Body of pancreas (tissue), 4 donors: ENCODE measurements around the gene SLC25A46. TPM values are rescaled to one million over a fixed set of nuclear protein-coding genes. Genes with fewer than 3 reads are reported as not detected.
"Not testable (repeated sequence)": the region's sequence is repeated elsewhere in the genome, so short reads cannot be mapped to it uniquely, and the experiment has no call there.

Experiments used
- ATAC-seq: fragments of 150-250 bp; one replicate; pipeline ENCODE4 v1.9.1; 2016
- DNase-seq, 4 donors: peaks; one replicate each; pipeline ENCODE4 v3.0.0-alpha.2; 2019
- H3K27ac ChIP-seq, 4 donors: fragments of 200-600 bp; sonication (generic); 1 replicate in 3 of 4; 2 replicates in 1 of 4; pipeline versions ENCODE4 v1.5.1 to v1.6.1; 2016 to 2019; ENCODE audit warnings: mild to moderate bottlenecking in 1 of 4, mixed read lengths in 1 of 4, moderate library complexity in 1 of 4
- H3K27me3 ChIP-seq, 2 donors: fragments of 200-600 bp; sonication (generic); one replicate each; pipeline ENCODE4 v1.6.0; 2016; ENCODE audit warnings: mild to moderate bottlenecking in 1 of 2
- H3K36me3 ChIP-seq, 2 donors: fragments of 200-600 bp; sonication (generic); replicated peaks in 1 of 2; 2 replicates each; pipeline ENCODE4 v1.5.1; 2016; ENCODE audit warnings: low read depth in 2 of 2; ENCODE audit not compliant: insufficient read depth in 1 of 2
- H3K4me1 ChIP-seq: fragments of 200-600 bp; sonication (generic); one replicate; pipeline ENCODE4 v1.6.0; 2016
- H3K4me3 ChIP-seq, 2 donors: fragments of 200-600 bp; sonication (generic); 1 replicate in 1 of 2; 2 replicates in 1 of 2; pipeline ENCODE4 v1.5.1; 2016 to 2019
- H3K9me3 ChIP-seq, 3 donors: fragments of 200-600 bp; sonication (generic); 1 replicate in 2 of 3; 2 replicates in 1 of 3; pipeline ENCODE4 v1.5.1; 2016
- POLR2A ChIP-seq, 3 donors: fragments of 450-650 bp; IDR thresholded peaks; one replicate each; pipeline ENCODE4 v1.6.1; 2016; ENCODE audit warnings: antibody characterized with exemption in 3 of 3, mild to moderate bottlenecking in 2 of 3
- WGBS, 2 donors: methylation state at CpG; one replicate each; pipeline ENCODE4 v1.1.5; 2017; 5-methylcytosine and 5-hydroxymethylcytosine counted together
- intact Hi-C: fragments of 100-400 bp; cut with DNase I; formaldehyde crosslinking; loops from one replicate; pipeline ENCODE4 v1.15.1; 2023
- total RNA-seq, 2 donors: library from RNA; depleted of rRNA; stranded (reverse); fragments of >200 nt; gene quantifications; one replicate each; pipeline ENCODE4 v1.1.0, GENCODE V29; 2016
- TF ChIP-seq, protein P1 (sequence below), 7 experiments: fragments of 450-650 bp in 4 of 7; fragments of 200-600 bp in 3 of 7; sonication (generic) in 3 of 7; IDR thresholded peaks; one replicate each; pipeline ENCODE4 v1.5.1; 2016 to 2019; ENCODE audit warnings: antibody characterized with exemption in 7 of 7

Gene SLC25A46
- total RNA-seq, 2 donors from 2014 or later: 30.7 to 36.3 TPM

DNA sequence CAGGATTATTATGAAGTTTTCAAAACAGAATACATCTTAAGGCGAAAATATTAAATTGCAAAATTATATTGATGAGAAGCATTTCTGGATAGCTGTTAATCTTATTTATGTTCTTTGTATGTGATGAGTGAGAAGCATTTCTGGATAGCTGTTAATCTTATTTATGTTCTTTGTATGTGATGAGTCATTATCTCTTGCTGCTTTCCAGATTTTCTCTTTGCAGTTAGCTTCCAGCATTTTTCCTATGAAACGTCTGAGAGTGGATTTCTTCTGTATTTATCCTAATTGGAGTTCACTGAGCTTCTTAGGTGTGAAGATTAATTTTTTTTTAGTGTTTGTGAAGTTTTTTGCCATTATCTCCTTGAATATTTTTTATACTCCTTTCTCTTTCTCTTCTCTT, 20.5 kb upstream of the SLC25A46 start:
- Histone ChIP-seq H3K4me1 (no peaks in the 10 kb centered on the region), H3K9me3 (no peaks in the 10 kb centered on the region), H3K4me3 (no peak overlapping the region), H3K36me3 (no peaks in the 10 kb centered on the region), H3K27ac (no peak overlapping the region), H3K27me3 (no peaks in the 10 kb centered on the region)
- 63 to 71% methylated on average over 2 of the region's 2 CpGs for WGBS, 2 donors
- TF ChIP-seq, protein P1, sequence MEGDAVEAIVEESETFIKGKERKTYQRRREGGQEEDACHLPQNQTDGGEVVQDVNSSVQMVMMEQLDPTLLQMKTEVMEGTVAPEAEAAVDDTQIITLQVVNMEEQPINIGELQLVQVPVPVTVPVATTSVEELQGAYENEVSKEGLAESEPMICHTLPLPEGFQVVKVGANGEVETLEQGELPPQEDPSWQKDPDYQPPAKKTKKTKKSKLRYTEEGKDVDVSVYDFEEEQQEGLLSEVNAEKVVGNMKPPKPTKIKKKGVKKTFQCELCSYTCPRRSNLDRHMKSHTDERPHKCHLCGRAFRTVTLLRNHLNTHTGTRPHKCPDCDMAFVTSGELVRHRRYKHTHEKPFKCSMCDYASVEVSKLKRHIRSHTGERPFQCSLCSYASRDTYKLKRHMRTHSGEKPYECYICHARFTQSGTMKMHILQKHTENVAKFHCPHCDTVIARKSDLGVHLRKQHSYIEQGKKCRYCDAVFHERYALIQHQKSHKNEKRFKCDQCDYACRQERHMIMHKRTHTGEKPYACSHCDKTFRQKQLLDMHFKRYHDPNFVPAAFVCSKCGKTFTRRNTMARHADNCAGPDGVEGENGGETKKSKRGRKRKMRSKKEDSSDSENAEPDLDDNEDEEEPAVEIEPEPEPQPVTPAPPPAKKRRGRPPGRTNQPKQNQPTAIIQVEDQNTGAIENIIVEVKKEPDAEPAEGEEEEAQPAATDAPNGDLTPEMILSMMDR (IDR thresholded peaks at IDR 0.05): no peak
- TF ChIP-seq POLR2A (IDR thresholded peaks at IDR 0.05): no peak
- no peak for DNase-seq
- intact Hi-C loops: no loop called here
- ATAC-seq: no peak

DNA sequence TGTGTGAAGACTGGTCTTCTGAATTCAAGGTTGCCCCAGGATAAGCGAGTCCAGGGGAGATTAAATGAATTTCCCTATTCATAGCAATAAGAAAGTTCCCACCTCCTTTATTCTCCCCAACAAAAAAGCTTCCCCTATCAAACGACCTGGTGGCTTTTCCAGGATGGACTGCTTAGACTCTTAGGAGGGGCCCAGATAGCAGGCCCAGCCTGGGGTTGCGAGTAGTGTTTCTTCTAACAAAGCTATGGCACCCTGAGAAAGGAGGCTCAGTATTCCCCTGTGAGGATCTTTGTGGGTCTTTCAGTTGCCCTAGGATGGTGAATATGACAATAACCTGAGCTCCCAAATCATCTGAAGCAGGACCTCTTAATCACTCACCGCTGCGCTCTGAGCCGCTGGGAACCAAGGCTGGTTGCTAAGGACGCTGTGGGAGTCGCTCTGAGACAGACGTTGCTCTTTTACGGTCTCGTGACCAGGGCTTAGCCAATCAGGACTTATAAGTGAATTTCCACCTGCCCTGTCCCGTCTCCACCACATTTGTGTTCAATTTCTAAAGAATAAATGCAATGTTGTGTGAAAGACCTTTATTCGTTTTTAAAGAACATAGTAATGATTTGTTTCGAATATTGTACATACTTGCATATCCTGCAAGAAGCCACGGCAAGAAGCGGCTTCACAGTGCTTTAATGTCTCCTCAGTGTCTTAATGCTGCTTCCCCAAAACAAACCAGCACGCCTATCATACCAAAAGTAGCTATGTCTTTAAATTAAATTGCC, 12.4 kb upstream of the SLC25A46 start, which contains the start of gene TMEM232:
TSS of gene TMEM232 (minus strand) at position 423 of the 776 bp plus-strand sequence. CDS start 59,319 bp downstream, outside the sequence.
- peak within 1 kb of the TSS in 1 of 4 donors; percentile 12 for H3K27ac ChIP-seq
- no peaks in the 10 kb centered on the region for H3K4me1 ChIP-seq
- DNase-seq (peak; percentile 81 to 86 (median 84)), ATAC-seq (peak; percentile 100)
- WGBS, 2 donors: 37 to 46% methylated on average over 17 of the region's 17 CpGs
- H3K36me3 ChIP-seq: no peaks in the 10 kb centered on the region
- H3K9me3 ChIP-seq: no peaks in the 10 kb centered on the region
- peak within 1 kb of the TSS; percentile 1 to 11 for H3K4me3 ChIP-seq
- H3K27me3 ChIP-seq: no peaks in the 10 kb centered on the region
- no peak for TF ChIP-seq POLR2A (IDR thresholded peaks at IDR 0.05)
- TF ChIP-seq, protein P1 (IDR thresholded peaks at IDR 0.05): no peak
- intact Hi-C loops: no loop called here

DNA sequence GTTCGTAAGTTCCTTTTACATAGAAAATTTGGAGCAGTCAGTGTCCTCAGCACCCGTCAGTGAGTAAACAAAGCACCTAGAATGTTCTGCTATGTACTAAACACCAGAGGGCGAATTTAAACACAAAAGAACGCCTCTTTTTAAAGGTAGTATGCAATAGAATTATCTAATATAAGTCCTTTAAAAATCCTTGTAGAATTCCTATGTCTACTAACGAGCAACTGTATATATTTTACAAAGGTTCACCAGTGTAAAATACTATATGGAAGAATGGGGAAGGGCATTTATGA, 11.8 kb upstream of the SLC25A46 start:
- no peaks in the 10 kb centered on the region for H3K4me1 ChIP-seq
- no peaks in the 10 kb centered on the region for H3K27me3 ChIP-seq
- intact Hi-C loops: no loop called here
- WGBS, 2 donors: 19 to 36% methylated on average over 5 of the region's 5 CpGs
- DNase-seq (no peak), ATAC-seq (peak; percentile 64)
- peak overlapping the region in 1 of 4 donors; percentile 12 for H3K27ac ChIP-seq
- no peaks in the 10 kb centered on the region for H3K9me3 ChIP-seq
- H3K4me3 ChIP-seq: peak overlapping the region; percentile 1 to 11
- TF ChIP-seq, protein P1 (IDR thresholded peaks at IDR 0.05): peak in 1 of 7 experiments; percentile 34
- TF ChIP-seq POLR2A (IDR thresholded peaks at IDR 0.05): no peak
- H3K36me3 ChIP-seq: no peaks in the 10 kb centered on the region

DNA sequence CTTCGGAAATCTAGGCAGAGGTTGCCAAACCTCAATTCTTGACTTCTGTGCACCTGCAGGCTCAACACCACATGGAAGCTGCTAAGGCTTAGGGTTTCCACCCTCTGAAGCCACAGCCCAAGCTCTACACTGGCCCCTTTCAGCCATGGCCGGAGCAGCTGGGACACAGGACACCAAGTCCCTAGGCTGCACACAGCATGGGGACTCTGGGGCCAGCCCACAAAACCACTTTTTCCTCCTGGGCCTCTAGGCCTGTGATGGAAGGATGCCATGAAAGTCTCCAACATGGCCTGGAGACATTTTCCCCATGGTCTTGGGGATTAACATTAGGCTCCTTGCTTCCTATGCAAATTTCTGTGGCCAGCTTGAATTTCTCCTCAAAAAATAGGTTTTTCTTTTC, 7.3 kb upstream of the SLC25A46 start:
- 80 to 100% methylated on average over 2 of the region's 2 CpGs for WGBS, 2 donors

DNA sequence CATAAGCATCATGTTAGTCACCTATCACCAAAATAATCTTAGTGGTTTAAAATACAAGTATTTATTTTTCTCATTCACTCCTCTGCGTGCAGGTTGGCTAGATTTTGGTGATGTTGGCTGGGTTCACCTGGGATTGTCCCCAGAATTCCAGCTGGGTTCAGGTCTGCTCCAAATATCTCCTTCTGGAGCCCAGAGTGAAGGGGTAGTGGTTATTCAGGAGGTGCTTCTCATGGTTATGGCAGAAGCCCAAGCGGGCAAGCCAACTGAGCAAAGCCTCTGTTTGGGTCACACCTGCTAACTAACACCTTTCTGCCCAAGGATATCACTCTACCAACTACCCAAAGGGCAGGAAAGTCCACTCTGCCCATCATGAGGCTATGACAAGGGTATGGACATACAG, 4.7 kb upstream of the SLC25A46 start:
- no peak for ATAC-seq
- 67 to 80% methylated on average over 2 of the region's 2 CpGs for WGBS, 2 donors
- intact Hi-C loops: no loop called here
- Histone ChIP-seq H3K36me3 (no peaks in the 10 kb centered on the region), H3K4me1 (no peaks in the 10 kb centered on the region), H3K4me3 (no peak overlapping the region), H3K9me3 (no peaks in the 10 kb centered on the region), H3K27me3 (no peaks in the 10 kb centered on the region), H3K27ac (no peak overlapping the region)
- DNase-seq: no peak
- no peak for TF ChIP-seq POLR2A (IDR thresholded peaks at IDR 0.05)
- TF ChIP-seq, protein P1 (IDR thresholded peaks at IDR 0.05): no peak

More for the DNA sequence above, 7.3 kb upstream of the SLC25A46 start:
- H3K4me1 ChIP-seq, ATAC-seq, H3K27ac ChIP-seq, DNase-seq, intact Hi-C loops, H3K9me3 ChIP-seq, H3K4me3 ChIP-seq, H3K27me3 ChIP-seq, H3K36me3 ChIP-seq: not testable (repeated sequence)
